HG03103 (cell line): Measurements from ENCODE around the gene YPEL2.

ENCODE experiments used
- ATAC-seq: cut with Tn5 transposase; IDR thresholded peaks from one replicate; pipeline ENCODE4 v1.9.1; 2021; ENCODE audit warnings: low read depth; ENCODE audit not compliant: unreplicated experiment

YPEL2 gene

DNA sequence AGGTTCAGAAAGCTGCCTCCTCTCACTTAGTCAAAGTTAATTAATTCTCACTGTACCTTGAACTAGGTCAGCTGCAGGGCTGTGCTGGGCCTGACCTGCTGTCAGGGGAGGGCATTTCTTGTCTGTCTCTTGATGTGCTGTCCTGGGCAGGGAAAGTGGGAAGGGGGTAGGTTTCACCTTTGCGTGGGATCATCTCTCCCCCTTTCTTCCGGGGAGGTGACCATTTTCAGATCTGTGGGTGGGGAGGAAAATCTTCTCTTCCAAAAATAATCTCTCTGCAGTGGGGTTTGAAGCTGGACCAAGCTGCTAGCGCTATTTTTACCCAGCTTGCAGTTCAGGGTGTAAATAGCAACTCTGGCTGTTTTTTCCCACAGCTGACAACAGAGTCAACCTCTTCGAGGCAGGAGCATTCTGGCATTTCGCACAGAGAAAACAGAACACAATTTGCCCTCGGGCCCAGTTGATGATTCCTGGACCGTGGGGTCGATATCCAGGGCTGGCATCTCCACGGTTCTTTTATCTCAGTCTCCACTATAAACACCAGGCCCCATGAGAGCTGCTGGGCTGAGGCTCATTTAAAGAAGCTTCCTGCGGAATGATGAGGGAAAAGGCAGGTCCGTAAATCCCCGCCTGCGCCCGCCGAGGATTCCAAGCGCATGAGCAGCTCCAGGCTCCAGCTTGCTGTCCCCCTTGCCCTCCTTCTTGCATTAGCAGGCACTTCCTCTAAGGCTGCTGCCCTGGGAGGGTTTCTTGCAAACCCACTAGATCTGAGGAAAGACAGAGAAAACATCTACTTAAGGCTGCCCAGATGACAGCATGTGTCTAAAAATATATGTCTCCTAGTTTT is 93.9 kb downstream of the YPEL2 start:
- no peak for ATAC-seq

DNA sequence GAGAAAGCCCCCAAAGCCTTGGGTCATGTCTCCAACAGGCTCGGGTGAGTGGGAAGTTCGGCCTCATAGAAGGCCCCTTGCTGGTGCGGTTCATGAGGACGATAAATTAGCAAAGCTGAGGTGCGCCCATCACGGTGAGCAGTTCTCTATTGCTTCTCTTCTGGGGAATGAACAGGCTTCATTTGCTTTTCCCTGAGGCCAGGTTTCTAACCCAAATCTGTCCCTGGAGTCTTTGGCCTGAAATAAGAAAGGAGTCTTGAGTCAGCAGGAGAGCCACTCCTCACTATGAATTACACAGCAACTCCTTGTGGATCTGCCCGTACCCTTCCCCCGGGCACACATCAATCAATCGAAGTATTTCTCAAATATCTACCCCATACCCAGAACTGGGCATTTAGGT is 94.6 kb downstream of the YPEL2 start:
- ATAC-seq, result no peak

- no peak for ATAC-seq
Observed at GRCh38 chr17:59427425-59427921, 96.0 kb downstream of the YPEL2 start.

DNA sequence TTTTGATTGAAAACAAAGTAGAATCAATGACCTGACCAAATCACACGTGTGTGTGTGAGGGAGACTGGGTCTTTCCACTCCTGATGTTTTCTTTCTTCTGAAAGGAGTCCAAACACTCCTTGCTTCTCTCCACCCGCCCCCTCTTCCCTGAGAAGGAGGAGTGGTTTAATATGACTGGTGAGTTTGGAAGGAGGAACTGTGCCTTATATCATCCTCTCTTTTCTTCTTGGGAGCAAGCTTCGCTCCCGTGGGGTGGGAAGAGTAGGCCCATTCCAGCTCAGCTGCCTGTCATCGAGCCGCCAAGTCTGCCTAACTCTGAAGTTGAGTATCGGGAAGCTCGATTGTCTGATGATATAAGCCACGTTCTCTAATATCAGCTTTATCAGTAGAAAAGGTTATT is 96.5 kb downstream of the YPEL2 start:
- no peak for ATAC-seq

- no peak for ATAC-seq
Observed at GRCh38 chr17:59428916-59429485, 97.5 kb downstream of the YPEL2 start.

DNA sequence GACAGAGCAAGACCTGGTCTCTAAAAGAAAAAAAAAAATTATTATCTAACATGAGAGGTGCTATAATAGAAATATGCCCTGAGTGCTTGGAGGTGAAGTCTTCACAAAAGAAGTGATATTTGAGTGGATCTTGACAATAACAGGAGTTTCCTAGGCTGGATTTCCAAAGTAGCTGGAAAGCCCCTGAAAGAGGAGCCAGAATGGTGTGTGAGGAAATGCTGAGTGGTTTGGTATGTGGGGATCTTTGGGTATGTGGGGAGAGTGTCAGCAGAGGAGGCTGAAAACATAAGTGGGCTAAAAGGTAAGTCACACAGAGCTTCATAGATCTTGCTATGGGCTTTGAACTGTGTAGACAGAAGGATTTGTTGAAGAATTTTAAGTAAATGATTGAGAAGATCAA is 100.1 kb downstream of the YPEL2 start:
- ATAC-seq, result no peak

GRCh38 chr17:59432657-59433056 is 101.2 kb downstream of the YPEL2 start:
- no peak for ATAC-seq

GRCh38 chr17:59433586-59433985 is 102.1 kb downstream of the YPEL2 start:
- ATAC-seq, result no peak

GRCh38 chr17:59434429-59434828 is 103.0 kb downstream of the YPEL2 start:
- ATAC-seq, result no peak

GRCh38 chr17:59435238-59435637 is 103.8 kb downstream of the YPEL2 start:
- ATAC-seq, result no peak

DNA sequence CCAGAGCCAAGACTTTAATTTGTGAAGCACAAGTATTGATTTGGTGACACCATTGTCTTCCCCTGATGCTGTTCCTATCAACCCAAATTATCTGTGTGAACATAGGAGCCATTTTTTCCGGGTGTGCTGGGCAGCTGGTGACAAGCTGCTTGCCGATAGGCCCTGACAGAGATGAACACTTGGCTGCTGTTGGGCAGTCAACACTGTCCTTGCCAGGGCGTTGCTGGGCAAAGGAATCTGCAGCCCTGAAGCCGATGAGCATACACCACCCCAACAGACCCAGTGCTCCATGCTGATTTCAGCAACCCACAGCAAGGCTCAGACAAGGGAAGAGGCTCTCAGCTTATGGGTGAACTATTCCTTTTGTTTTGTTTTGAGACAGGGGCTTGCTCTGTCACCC is 105.4 kb downstream of the YPEL2 start:
- ATAC-seq, result no peak

- ATAC-seq, result no peak
Observed at GRCh38 chr17:59437791-59438281, 106.4 kb downstream of the YPEL2 start.

- no peak for ATAC-seq
Observed at GRCh38 chr17:59439262-59439661, 107.8 kb downstream of the YPEL2 start.

DNA sequence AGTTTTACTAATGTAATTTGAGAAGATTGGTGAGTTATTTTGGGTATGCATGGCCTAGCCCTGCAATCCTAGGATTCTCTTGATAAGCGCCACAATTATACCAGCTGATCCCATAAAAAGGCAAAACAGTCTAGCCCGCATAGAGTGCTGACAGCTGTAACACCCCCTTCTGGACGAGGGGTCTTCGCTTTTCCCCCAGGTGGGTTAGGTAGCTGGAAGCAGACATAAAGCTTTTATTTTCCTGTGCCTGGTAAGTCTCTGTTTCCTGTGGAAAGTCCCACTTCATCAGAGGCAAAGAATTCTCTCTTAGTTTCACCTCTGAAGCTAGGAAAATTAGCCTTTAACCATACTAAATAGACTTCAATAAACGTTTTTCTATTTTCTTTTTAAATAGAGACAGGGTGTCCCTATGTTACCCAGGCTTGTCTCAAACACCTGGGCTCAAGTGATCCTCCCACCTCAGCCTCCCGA is 108.3 kb downstream of the YPEL2 start:
- no peak for ATAC-seq

DNA sequence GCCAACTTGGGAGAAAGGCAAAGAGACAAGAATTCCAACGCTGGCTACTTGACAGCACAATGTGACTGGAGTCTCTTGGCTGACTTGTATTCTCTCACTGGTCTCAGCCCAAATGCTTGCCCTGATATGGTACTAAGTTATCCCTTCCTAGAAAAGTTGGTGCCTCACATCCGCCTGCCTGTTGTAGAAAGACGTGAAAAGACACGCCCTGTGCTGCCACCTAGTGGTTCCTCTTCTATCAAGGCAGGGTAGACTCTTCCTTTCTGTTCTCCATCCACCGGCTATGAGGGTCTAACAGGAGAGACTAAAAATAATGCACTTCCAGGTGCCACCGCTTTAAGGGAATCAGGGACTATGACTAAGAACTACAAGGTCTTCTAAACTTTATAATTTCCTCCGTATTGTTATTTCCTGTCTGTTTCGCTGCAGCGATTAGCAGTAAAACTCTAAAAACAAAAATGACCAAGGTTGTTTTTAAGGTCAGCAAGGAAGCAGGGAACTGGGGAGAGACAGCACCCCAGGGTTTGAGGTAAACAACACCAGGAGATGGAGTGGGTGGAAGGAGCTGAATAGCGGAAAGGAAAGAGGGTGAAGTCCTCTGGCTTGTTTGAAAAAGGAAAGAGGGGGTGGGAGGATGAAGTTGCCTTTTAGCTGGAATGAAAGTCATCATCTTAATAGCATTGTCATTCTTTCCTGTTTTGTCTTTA is 109.5 kb downstream of the YPEL2 start:
- ATAC-seq, result no peak

GRCh38 chr17:59441464-59442096 is 110.1 kb downstream of the YPEL2 start:
- no peak for ATAC-seq

DNA sequence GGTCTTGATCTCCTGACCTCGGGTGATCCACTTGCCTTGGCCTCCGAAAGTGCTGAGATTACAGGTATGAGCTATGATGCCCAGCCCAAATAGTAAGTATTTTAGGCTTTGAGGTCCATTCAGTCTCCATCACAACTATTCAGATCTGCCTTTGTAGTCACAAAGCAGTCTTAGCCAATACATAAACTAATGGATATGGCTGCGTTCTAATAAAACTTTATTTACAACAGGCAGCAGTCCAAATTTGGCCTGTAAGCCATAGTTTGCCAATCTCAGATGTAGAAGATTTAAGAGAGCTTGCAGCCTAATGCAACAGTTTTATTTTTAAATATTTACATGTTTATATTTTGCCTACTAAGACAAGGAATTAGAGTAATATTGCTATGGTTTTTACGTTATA is 111.7 kb downstream of the YPEL2 start:
- no peak for ATAC-seq
